SK-N-SH (cell line): ENCODE data around the gene SCGB1C1.

Source experiments
- EP300 ChIP-seq, 2 experiments: IDR thresholded peaks; 2 replicates each; pipeline versions ENCODE4 v1.4.0 to v1.6.1; 2012; ENCODE audit warnings: borderline replicate concordance in 1 of 2, low read depth in 1 of 2, low read length in 1 of 2
- MAX ChIP-seq: IDR thresholded peaks from 2 replicates; pipeline ENCODE4 v1.4.0; 2012; ENCODE audit warnings: low read depth
- MXI1 ChIP-seq: IDR thresholded peaks from 2 replicates; pipeline ENCODE4 v1.6.1; 2012; ENCODE audit warnings: mild to moderate bottlenecking, low read depth, low read length, improper control_type of control experiment
- RFX5 ChIP-seq: IDR thresholded peaks from 2 replicates; pipeline ENCODE4 v1.6.1; 2012; ENCODE audit warnings: mild to moderate bottlenecking, improper control_type of control experiment, low read length
- SIN3A ChIP-seq: IDR thresholded peaks from 2 replicates; pipeline ENCODE4 v1.6.1; 2012; ENCODE audit warnings: low read depth, mild to moderate bottlenecking, low read length, moderate library complexity, borderline replicate concordance
- USF2 ChIP-seq: fragments of 150-350 bp; IDR thresholded peaks from 2 replicates; pipeline ENCODE4 v1.6.1; 2017; ENCODE audit warnings: antibody characterized with exemption, low read length, low read depth, borderline replicate concordance
- TF ChIP-seq, protein P1 (sequence below): fragments of 200-600 bp; sonication (generic); IDR thresholded peaks from 2 replicates; pipeline ENCODE4 v1.6.1; 2017; ENCODE audit warnings: antibody characterized with exemption, mild to moderate bottlenecking, moderate library complexity

DNA sequence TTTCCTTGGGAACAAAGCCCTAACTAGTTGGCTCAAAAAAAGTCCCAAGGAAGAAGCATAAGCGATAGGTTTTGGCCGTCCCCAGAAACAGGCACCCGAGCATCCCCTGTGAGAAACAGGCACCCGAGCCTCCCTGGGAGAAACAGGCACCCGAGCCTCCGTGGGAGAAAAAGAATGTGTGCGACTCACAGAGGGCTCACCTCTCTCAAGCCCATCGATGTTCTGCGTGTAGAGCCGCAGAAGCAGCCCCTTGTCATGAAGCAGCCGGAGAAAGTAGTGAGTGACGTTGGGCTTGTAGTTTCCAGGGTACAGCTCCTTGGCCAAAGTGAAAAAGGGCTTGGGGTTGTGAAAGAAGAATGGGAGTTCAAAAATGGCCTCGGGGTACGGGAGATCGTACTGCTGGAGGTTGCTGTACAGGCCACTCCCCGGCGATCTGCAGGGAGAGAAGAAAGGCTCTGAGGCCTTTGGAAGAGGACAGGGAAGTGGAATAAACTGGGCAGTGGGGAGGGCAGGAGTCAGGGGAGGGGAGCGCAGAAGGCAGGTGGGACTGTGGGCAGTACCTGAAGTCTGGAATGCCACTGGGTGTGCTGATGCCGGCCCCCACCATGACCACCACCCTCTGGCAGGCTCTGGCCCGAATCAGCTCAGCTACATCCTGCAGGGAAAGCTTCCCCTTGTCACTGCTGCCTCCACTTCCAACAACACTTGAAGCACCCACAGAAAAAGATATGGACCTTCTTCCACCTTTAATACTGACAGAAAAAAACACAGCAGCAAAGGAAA is 40.1 kb downstream of the SCGB1C1 start:
- TF ChIP-seq, protein P1, sequence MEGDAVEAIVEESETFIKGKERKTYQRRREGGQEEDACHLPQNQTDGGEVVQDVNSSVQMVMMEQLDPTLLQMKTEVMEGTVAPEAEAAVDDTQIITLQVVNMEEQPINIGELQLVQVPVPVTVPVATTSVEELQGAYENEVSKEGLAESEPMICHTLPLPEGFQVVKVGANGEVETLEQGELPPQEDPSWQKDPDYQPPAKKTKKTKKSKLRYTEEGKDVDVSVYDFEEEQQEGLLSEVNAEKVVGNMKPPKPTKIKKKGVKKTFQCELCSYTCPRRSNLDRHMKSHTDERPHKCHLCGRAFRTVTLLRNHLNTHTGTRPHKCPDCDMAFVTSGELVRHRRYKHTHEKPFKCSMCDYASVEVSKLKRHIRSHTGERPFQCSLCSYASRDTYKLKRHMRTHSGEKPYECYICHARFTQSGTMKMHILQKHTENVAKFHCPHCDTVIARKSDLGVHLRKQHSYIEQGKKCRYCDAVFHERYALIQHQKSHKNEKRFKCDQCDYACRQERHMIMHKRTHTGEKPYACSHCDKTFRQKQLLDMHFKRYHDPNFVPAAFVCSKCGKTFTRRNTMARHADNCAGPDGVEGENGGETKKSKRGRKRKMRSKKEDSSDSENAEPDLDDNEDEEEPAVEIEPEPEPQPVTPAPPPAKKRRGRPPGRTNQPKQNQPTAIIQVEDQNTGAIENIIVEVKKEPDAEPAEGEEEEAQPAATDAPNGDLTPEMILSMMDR = no peak
- TF ChIP-seq MXI1 (no peak), RFX5 (no peak), MAX (no peak), SIN3A (no peak), USF2 (no peak), EP300 (IDR thresholded peaks at IDR 0.05; ENCODE audit: borderline replicate concordance in 1 of 2, low read depth in 1 of 2, low read length in 1 of 2) (no peak)
